B cell (primary cell): ENCODE data around the gene USP33. TPM values are rescaled to one million over a fixed set of nuclear protein-coding genes. Genes with fewer than 3 reads are reported as not detected.

ENCODE experiments used
- ATAC-seq: fragments of 200-7000 bp; cut with Tn5 transposase; one replicate; pipeline ENCODE4 v1.10.0; 2021; ENCODE audit warnings: low read depth, mild to moderate bottlenecking, moderate number of reproducible peaks, moderate library complexity
- CTCF ChIA-PET: fragments of 350-600 bp; sonication (Branson Sonifier 250); formaldehyde crosslinking; loops from one replicate; lab custom pipeline; 2021; ENCODE audit warnings: antibody characterized with exemption, inconsistent platforms; lab: Charles Lee
- POLR2A ChIA-PET: fragments of 350-600 bp; sonication (Branson Sonifier 250); formaldehyde crosslinking; loops from one replicate; lab custom pipeline; 2021; ENCODE audit warnings: antibody characterized with exemption; lab: Charles Lee
- DNase-seq: peaks from one replicate; pipeline ENCODE4 v3.0.0; 2013
- H2AFZ ChIP-seq: 2 replicates; pipeline ENCODE4 v1.6.1; 2012; ENCODE audit warnings: mild to moderate bottlenecking, low read depth, low read length; ENCODE audit not compliant: insufficient read depth, poor library complexity, severe bottlenecking
- H3K27ac ChIP-seq, 2 donors: 1 replicate in 1 of 2; 2 replicates in 1 of 2; pipeline ENCODE4 v1.5.1; 2012 to 2013; ENCODE audit warnings: low read length in 2 of 2, mild to moderate bottlenecking in 2 of 2, moderate library complexity in 1 of 2
- H3K27me3 ChIP-seq, 4 experiments: fragments of 200-600 bp in 1 of 4; sonication (generic) in 1 of 4; replicated peaks in 1 of 4; 1 replicate in 2 of 4; 2 replicates in 2 of 4; pipeline versions ENCODE4 v1.6.1 to v1.7.0; 2013 to 2016; ENCODE audit warnings: low read length in 3 of 4, mild to moderate bottlenecking in 2 of 4, mixed read lengths in 1 of 4, moderate library complexity in 1 of 4; ENCODE audit not compliant: insufficient read depth in 4 of 4, control insufficient read depth in 3 of 4; ENCODE audit errors: control extremely low read depth in 1 of 4
- H3K36me3 ChIP-seq, 2 experiments: replicated peaks in 1 of 2; 1 replicate in 1 of 2; 2 replicates in 1 of 2; pipeline versions ENCODE4 v1.6.1 to v1.7.1; 2013; ENCODE audit warnings: low read length in 1 of 2; ENCODE audit not compliant: insufficient read depth in 2 of 2, control insufficient read depth in 1 of 2; ENCODE audit errors: control extremely low read depth in 1 of 2, extremely low read depth in 1 of 2
- H3K4me1 ChIP-seq, 2 donors: fragments of 200-600 bp in 1 of 2; sonication (generic) in 1 of 2; 1 replicate in 1 of 2; 2 replicates in 1 of 2; pipeline versions ENCODE4 v1.5.1 to v1.6.1; 2013 to 2017; ENCODE audit warnings: low read length in 2 of 2; ENCODE audit not compliant: control insufficient read depth in 2 of 2, insufficient read depth in 2 of 2
- H3K4me2 ChIP-seq: replicated peaks from 2 replicates; pipeline ENCODE3; 2012; ENCODE audit warnings: mild to moderate bottlenecking, low read depth, low read length; ENCODE audit not compliant: poor library complexity, severe bottlenecking
- H3K4me3 ChIP-seq, 5 experiments: fragments of 200-600 bp in 1 of 5; sonication (generic) in 1 of 5; 1 replicate in 3 of 5; 2 replicates in 2 of 5; pipeline versions ENCODE4 v1.5.1 to v1.7.0; 2011 to 2016; ENCODE audit warnings: low read length in 4 of 5, mild to moderate bottlenecking in 4 of 5, low read depth in 2 of 5, control low read depth in 1 of 5, moderate library complexity in 1 of 5; ENCODE audit not compliant: insufficient read depth in 1 of 5; ENCODE audit errors: control extremely low read depth in 1 of 5, extremely low read depth in 1 of 5
- H3K79me2 ChIP-seq: fragments of 200-600 bp; sonication (generic); one replicate; pipeline ENCODE4 v1.6.0; 2016; ENCODE audit warnings: low read length; ENCODE audit not compliant: control insufficient read depth, insufficient read depth
- H3K9ac ChIP-seq: fragments of 200-600 bp; sonication (generic); 2 replicates; pipeline ENCODE4 v1.6.1; 2017; ENCODE audit warnings: mild to moderate bottlenecking, low read length, moderate library complexity
- H3K9me3 ChIP-seq, 3 donors: one replicate each; pipeline versions ENCODE4 v1.6.1 to v1.7.1; 2013; ENCODE audit warnings: low read length in 2 of 3; ENCODE audit not compliant: control insufficient read depth in 2 of 3, insufficient read depth in 1 of 3; ENCODE audit errors: control extremely low read depth in 1 of 3
- H4K20me1 ChIP-seq: 2 replicates; pipeline ENCODE4 v1.6.0; 2012; ENCODE audit warnings: mild to moderate bottlenecking, low read length; ENCODE audit not compliant: insufficient read depth, control insufficient read depth, poor library complexity, severe bottlenecking
- H3K27ac Mint-ChIP-seq: one replicate; pipeline ENCODE4 v1.8.0; 2021; ENCODE audit warnings: mixed read lengths
- H3K27me3 Mint-ChIP-seq: one replicate; pipeline ENCODE4 v1.8.0; 2021; ENCODE audit warnings: mixed read lengths
- H3K4me1 Mint-ChIP-seq: one replicate; pipeline ENCODE4 v1.8.0; 2021; ENCODE audit warnings: mixed read lengths
- H3K4me3 Mint-ChIP-seq: one replicate; pipeline ENCODE4 v1.8.0; 2021; ENCODE audit warnings: mixed read lengths
- H3K9me3 Mint-ChIP-seq: one replicate; pipeline ENCODE4 v1.8.0; 2022; ENCODE audit warnings: mixed read lengths; ENCODE audit not compliant: insufficient read depth
- EZH2 ChIP-seq: IDR thresholded peaks from 2 replicates; pipeline ENCODE4 v1.6.1; 2012; ENCODE audit warnings: borderline replicate concordance, low read depth, mild to moderate bottlenecking, moderate library complexity, low read length; ENCODE audit not compliant: insufficient read depth, poor library complexity, severe bottlenecking
- WGBS: methylation state at CpG from one replicate; pipeline ENCODE4 v1.1.5; 2013; ENCODE audit warnings: missing lambda C conversion rate; ENCODE audit not compliant: insufficient coverage; 5-methylcytosine and 5-hydroxymethylcytosine counted together
- intact Hi-C: fragments of 100-400 bp; cut with micrococcal nuclease; formaldehyde crosslinking; loops from one replicate; pipeline ENCODE4 v1.10.0; 2022
- polyA plus RNA-seq: library from polyadenylated mRNA; depleted of rRNA; stranded (reverse); fragments of >200 nt; gene quantifications from 2 replicates; pipeline ENCODE4 v1.2.3, GENCODE V29; 2012
- total RNA-seq, 2 donors: library from RNA; stranded (reverse); fragments of 120-200 nt in 1 of 2; gene quantifications; 1 replicate in 1 of 2; 2 replicates in 1 of 2; pipeline versions ENCODE4 v1.2.3 to v1.2.4, GENCODE V29; 2013 to 2022
- TF ChIP-seq, protein P1 (sequence below): fragments of 200-600 bp; IDR thresholded peaks from one replicate; pipeline ENCODE4 v1.8.0; 2022; ENCODE audit warnings: antibody characterized with exemption, mild to moderate bottlenecking

The USP33 gene
- total and polyA plus RNA-seq, 2 donors (not counting 1 experiment from before 2014, with no cell fraction given): 24.8 to 83.4 TPM

DNA sequence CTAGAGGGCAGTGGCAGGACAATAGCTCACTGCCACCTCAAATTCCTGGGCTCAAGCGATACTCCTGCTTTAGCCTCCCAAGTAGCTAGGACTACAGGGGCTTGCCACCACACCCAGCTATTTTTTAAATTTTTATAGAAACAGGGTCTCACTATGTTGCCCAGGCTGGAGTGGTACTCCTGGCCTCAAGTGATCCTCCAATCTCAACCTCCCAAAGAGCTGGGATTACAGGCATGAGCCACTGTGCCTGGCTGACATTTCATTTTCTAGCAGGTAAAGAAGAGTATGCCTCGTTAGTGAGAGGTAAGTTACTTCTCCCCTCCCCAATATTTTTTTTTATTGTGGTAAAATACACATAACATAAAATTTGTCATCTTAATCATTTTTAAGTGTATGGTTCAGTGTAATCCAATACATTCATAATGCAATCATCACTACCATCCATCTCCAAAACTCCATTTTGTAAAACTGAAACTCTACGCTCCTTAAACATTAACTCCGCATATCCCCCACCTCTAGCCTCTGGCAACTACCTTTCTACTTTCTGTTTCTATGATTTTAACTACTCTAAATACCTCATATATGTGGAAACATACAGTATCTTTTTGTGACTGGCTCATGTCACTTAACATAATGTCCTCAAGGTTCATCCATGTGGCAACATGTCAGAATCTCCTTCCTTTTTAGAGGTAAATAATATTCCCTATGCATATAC is 99.6 kb downstream of the USP33 start:
- no peak overlapping the region for H3K4me3 ChIP-seq
- peaks cover 89% of the 10 kb centered on the region for H3K79me2 ChIP-seq
- Mint-ChIP-seq H3K4me3 (no peak overlapping the region), H3K27me3 (no peaks in the 10 kb centered on the region), H3K9me3 (no peaks in the 10 kb centered on the region), H3K27ac (no peak overlapping the region), H3K4me1 (peaks cover 29% of the 10 kb centered on the region)
- ChIA-PET CTCF (no interaction called here), POLR2A (no interaction called here)
- no peak overlapping the region for H3K27ac ChIP-seq
- H3K4me2 ChIP-seq: no peak overlapping the region
- intact Hi-C loops: no loop called here
- no peak for ATAC-seq
- H3K4me1 ChIP-seq: no peaks in the 10 kb centered on the region
- H3K9ac ChIP-seq: no peak overlapping the region
- TF ChIP-seq, protein P1, sequence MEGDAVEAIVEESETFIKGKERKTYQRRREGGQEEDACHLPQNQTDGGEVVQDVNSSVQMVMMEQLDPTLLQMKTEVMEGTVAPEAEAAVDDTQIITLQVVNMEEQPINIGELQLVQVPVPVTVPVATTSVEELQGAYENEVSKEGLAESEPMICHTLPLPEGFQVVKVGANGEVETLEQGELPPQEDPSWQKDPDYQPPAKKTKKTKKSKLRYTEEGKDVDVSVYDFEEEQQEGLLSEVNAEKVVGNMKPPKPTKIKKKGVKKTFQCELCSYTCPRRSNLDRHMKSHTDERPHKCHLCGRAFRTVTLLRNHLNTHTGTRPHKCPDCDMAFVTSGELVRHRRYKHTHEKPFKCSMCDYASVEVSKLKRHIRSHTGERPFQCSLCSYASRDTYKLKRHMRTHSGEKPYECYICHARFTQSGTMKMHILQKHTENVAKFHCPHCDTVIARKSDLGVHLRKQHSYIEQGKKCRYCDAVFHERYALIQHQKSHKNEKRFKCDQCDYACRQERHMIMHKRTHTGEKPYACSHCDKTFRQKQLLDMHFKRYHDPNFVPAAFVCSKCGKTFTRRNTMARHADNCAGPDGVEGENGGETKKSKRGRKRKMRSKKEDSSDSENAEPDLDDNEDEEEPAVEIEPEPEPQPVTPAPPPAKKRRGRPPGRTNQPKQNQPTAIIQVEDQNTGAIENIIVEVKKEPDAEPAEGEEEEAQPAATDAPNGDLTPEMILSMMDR: no peak
- no peak for TF ChIP-seq EZH2
- 100% methylated on average over 1 of the region's 4 CpGs for WGBS
- DNase-seq: no peak
- H2AFZ ChIP-seq: no peak overlapping the region
- H3K9me3 ChIP-seq: peaks cover 0 to 6% (median 0%) of the 10 kb centered on the region in 3 donors
- no peaks in the 10 kb centered on the region for H3K27me3 ChIP-seq
- no peaks in the 10 kb centered on the region for H3K36me3 ChIP-seq
- H4K20me1 ChIP-seq: peaks cover 68% of the 10 kb centered on the region

DNA sequence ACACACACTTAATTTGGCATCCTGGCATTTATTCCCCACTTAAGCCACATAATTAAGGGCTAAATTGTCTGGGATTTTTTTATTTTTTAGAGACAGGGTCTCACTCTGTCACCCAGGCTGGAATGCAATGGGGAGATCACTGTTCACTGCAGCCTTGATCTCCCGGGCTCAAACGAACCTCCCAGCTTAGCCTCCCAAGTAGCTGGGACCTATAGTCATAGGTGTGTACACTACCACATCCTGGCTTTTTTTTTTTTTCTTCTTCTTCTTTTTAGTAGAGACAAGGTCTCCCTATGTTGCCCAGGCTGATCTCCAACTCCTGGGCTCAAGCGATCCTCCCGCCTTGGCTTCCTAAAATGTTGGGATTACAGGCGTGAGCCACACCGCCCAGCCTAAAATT is 101.4 kb downstream of the USP33 start:
- Histone ChIP-seq H3K36me3 (no peaks in the 10 kb centered on the region), H3K4me2 (no peak overlapping the region), H3K27me3 (no peaks in the 10 kb centered on the region), H3K4me3 (no peak overlapping the region), H3K4me1 (no peaks in the 10 kb centered on the region), H3K79me2 (peaks cover 82% of the 10 kb centered on the region), H3K9ac (no peak overlapping the region), H3K27ac (no peak overlapping the region), H2AFZ (no peak overlapping the region), H4K20me1 (peaks cover 57% of the 10 kb centered on the region), H3K9me3 (peaks cover 0 to 6% (median 0%) of the 10 kb centered on the region in 3 donors)
- DNase-seq: no peak
- no peak overlapping the region for H3K4me3 Mint-ChIP-seq
- POLR2A ChIA-PET: no interaction called here
- TF ChIP-seq, protein P1: no peak
- no peak for TF ChIP-seq EZH2
- ATAC-seq: no peak
- no peaks in the 10 kb centered on the region for H3K9me3 Mint-ChIP-seq
- CTCF ChIA-PET: interaction anchor here (0.7 kb wide), 1 partner anchor 57 kb away, joined by 3 read pairs; no protein-coding TSS in a partner anchor
- no peaks in the 10 kb centered on the region for H3K27me3 Mint-ChIP-seq
- intact Hi-C loops: no loop called here
- H3K27ac Mint-ChIP-seq: no peak overlapping the region
- WGBS: no CpG with 5 or more reads among the region's 6 CpGs
- H3K4me1 Mint-ChIP-seq: peaks cover 24% of the 10 kb centered on the region
